ENCODE measurements around the gene CAMK1D.

The CAMK1D gene

GRCh38 chr10:12397147-12397896 lies 48.0 kb downstream of the CAMK1D start:
- Histone ChIP-seq H3F3A (ENCODE audit: insufficient read depth, low read length) (no peaks in the 10 kb centered on the region), H3K9me3 (ENCODE audit: low read length) (no peaks in the 10 kb centered on the region), H3K27me3 (ENCODE audit: insufficient read depth, low read length) (no peaks in the 10 kb centered on the region), H4K20me1 (ENCODE audit: insufficient read depth, low read length) (no peaks in the 10 kb centered on the region), H3K79me2 (ENCODE audit: insufficient read depth, low read length) (no peaks in the 10 kb centered on the region), H2AFZ (ENCODE audit: low read length) (no peak overlapping the region), H3K27ac (ENCODE audit: low read depth, low read length, poor library complexity, severe bottlenecking) (no peak overlapping the region), H3K4me1 (ENCODE audit: insufficient read depth, low read length, severe bottlenecking) (no peaks in the 10 kb centered on the region), H3K9ac (ENCODE audit: low read length) (no peak overlapping the region), H3K36me3 (ENCODE audit: insufficient read depth, low read length) (no peaks in the 10 kb centered on the region), H3K9me2 (ENCODE audit: low read depth, low read length) (no peaks in the 10 kb centered on the region), H3K4me2 (ENCODE audit: low read length) (no peak overlapping the region), H3K4me3 (ENCODE audit: low read depth, low read length, poor library complexity, severe bottlenecking) (no peak overlapping the region)
- TF ChIP-seq EZH2 (IDR thresholded peaks at IDR 0.05; ENCODE audit: borderline replicate concordance, low read length) = no peak
- TF ChIP-seq CTCF (IDR thresholded peaks at IDR 0.05; ENCODE audit: low read length) = no peak

- Histone ChIP-seq H3K27me3 (ENCODE audit: insufficient read depth, low read length) (no peaks in the 10 kb centered on the region), H3K27ac (ENCODE audit: low read depth, low read length, poor library complexity, severe bottlenecking) (no peak overlapping the region), H3K36me3 (ENCODE audit: insufficient read depth, low read length) (no peaks in the 10 kb centered on the region), H3K9ac (ENCODE audit: low read length) (no peak overlapping the region), H3K4me3 (ENCODE audit: low read depth, low read length, poor library complexity, severe bottlenecking) (no peak overlapping the region), H3K9me3 (ENCODE audit: low read length) (no peaks in the 10 kb centered on the region), H3F3A (ENCODE audit: insufficient read depth, low read length) (no peaks in the 10 kb centered on the region), H3K79me2 (ENCODE audit: insufficient read depth, low read length) (no peaks in the 10 kb centered on the region), H2AFZ (ENCODE audit: low read length) (no peak overlapping the region), H3K9me2 (ENCODE audit: low read depth, low read length) (no peaks in the 10 kb centered on the region), H3K4me1 (ENCODE audit: insufficient read depth, low read length, severe bottlenecking) (no peaks in the 10 kb centered on the region), H4K20me1 (ENCODE audit: insufficient read depth, low read length) (no peaks in the 10 kb centered on the region), H3K4me2 (ENCODE audit: low read length) (no peak overlapping the region)
- no peak for TF ChIP-seq EZH2 (IDR thresholded peaks at IDR 0.05; ENCODE audit: borderline replicate concordance, low read length)
- no peak for TF ChIP-seq CTCF (IDR thresholded peaks at IDR 0.05; ENCODE audit: low read length)
Observed at GRCh38 chr10:12397941-12398340, 48.6 kb downstream of the CAMK1D start.

GRCh38 chr10:12400266-12400931 lies 51.1 kb downstream of the CAMK1D start:
- Histone ChIP-seq H3F3A (ENCODE audit: insufficient read depth, low read length) (no peaks in the 10 kb centered on the region), H3K79me2 (ENCODE audit: insufficient read depth, low read length) (no peaks in the 10 kb centered on the region), H3K36me3 (ENCODE audit: insufficient read depth, low read length) (no peaks in the 10 kb centered on the region), H3K4me1 (ENCODE audit: insufficient read depth, low read length, severe bottlenecking) (no peaks in the 10 kb centered on the region), H3K9ac (ENCODE audit: low read length) (no peak overlapping the region), H2AFZ (ENCODE audit: low read length) (no peak overlapping the region), H3K27me3 (ENCODE audit: insufficient read depth, low read length) (no peaks in the 10 kb centered on the region), H4K20me1 (ENCODE audit: insufficient read depth, low read length) (no peaks in the 10 kb centered on the region), H3K4me3 (ENCODE audit: low read depth, low read length, poor library complexity, severe bottlenecking) (no peak overlapping the region), H3K4me2 (ENCODE audit: low read length) (no peak overlapping the region), H3K9me3 (ENCODE audit: low read length) (no peaks in the 10 kb centered on the region), H3K27ac (ENCODE audit: low read depth, low read length, poor library complexity, severe bottlenecking) (no peak overlapping the region), H3K9me2 (ENCODE audit: low read depth, low read length) (no peaks in the 10 kb centered on the region)
- TF ChIP-seq EZH2 (IDR thresholded peaks at IDR 0.05; ENCODE audit: borderline replicate concordance, low read length) (no peak), CTCF (IDR thresholded peaks at IDR 0.05; ENCODE audit: low read length) (no peak)
